Measurements from ENCODE around the gene RNF207. TPM values are rescaled to one million over a fixed set of nuclear protein-coding genes. Genes with fewer than 3 reads are reported as not detected.

RNF207 gene
- polyA plus RNA-seq, 3 donors, result 0.10 to 7.7 TPM; not detected in 1

DNA sequence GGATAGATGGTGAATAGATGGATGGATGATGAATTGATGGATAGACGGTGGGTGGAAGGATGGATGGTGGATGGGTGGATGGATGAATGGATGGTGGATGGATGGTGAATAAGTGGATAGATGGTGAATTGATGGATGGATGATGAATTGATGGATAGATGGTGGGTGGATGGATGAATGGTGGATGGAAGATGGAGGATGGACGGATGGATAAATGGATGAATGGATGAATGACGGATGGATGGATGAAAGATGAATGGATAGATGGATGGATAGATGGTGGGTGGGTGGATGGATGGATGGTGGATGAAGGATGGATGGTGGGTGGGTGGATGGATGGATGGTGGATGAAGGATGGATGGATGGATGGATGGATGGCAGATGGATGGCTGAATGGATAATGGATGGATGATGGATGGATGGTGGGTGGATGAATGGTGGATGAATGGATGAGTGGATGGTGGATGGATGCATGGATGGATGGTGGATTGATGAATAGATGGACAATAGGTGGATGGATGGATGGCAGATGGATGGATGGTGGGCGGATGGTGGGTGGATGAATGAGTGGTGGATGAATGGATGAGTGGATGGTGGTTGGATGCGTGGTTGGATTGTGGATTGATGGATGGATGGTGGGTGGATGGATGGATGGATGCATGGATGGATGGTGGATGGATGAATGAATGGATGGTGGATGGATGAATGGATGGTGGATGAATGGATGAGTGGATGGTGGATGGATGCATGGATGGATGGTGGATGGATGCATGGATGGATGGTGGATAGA lies 31.1 kb upstream of the RNF207 start:
- intact Hi-C loops (cut with micrococcal nuclease), result no loop called here
- no peak overlapping the region for H3K4me2 ChIP-seq (replicated peaks; ENCODE audit: extremely low read depth, low read length, poor library complexity, severe bottlenecking)
- H3K4me3 ChIP-seq (replicated peaks in 1 of 3; ENCODE audit: low read depth in 2 of 3, low read length in 3 of 3), result no peak overlapping the region
- no peak overlapping the region for H3K27ac ChIP-seq (ENCODE audit: low read depth in 1 of 2, low read length in 2 of 2)
- no peak overlapping the region for H2AFZ ChIP-seq (ENCODE audit: insufficient read depth, low read depth, low read length, poor library complexity, severe bottlenecking)
- no peaks in the 10 kb centered on the region for H3K79me2 ChIP-seq (ENCODE audit: insufficient read depth, low read length)
- H3K4me1 ChIP-seq (ENCODE audit: control insufficient read depth in 1 of 2, insufficient read depth in 2 of 2, low read length in 2 of 2), result peaks cover 11 to 15% of the 10 kb centered on the region in 2 donors
- H3K27me3 ChIP-seq (ENCODE audit: control insufficient read depth in 2 of 2, insufficient read depth in 2 of 2, low read length in 2 of 2), result peaks cover 4 to 35% of the 10 kb centered on the region in 2 donors
- peaks cover 24 to 37% (median 31%) of the 10 kb centered on the region in 3 donors for H3K27me3 Mint-ChIP-seq (ENCODE audit: low read depth in 3 of 3)
- no peak overlapping the region for H3K9ac ChIP-seq (ENCODE audit: insufficient read depth, low read length, poor library complexity, severe bottlenecking)
- no peak overlapping the region for H3K27ac Mint-ChIP-seq
- no peak overlapping the region for H3K4me3 Mint-ChIP-seq
- TF ChIP-seq, protein P1, sequence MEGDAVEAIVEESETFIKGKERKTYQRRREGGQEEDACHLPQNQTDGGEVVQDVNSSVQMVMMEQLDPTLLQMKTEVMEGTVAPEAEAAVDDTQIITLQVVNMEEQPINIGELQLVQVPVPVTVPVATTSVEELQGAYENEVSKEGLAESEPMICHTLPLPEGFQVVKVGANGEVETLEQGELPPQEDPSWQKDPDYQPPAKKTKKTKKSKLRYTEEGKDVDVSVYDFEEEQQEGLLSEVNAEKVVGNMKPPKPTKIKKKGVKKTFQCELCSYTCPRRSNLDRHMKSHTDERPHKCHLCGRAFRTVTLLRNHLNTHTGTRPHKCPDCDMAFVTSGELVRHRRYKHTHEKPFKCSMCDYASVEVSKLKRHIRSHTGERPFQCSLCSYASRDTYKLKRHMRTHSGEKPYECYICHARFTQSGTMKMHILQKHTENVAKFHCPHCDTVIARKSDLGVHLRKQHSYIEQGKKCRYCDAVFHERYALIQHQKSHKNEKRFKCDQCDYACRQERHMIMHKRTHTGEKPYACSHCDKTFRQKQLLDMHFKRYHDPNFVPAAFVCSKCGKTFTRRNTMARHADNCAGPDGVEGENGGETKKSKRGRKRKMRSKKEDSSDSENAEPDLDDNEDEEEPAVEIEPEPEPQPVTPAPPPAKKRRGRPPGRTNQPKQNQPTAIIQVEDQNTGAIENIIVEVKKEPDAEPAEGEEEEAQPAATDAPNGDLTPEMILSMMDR (IDR thresholded peaks at IDR 0.05), result no peak
- peaks cover 0 to 6% (median 2%) of the 10 kb centered on the region in 7 donors for H3K9me3 Mint-ChIP-seq
- H3K36me3 ChIP-seq (replicated peaks in 1 of 2; ENCODE audit: control insufficient read depth in 1 of 2, insufficient read depth in 2 of 2, low read length in 2 of 2), result no peaks in the 10 kb centered on the region
- H4K20me1 ChIP-seq (ENCODE audit: insufficient read depth, low read length), result no peaks in the 10 kb centered on the region
- 98% methylated on average over 5 of the region's 5 CpGs for WGBS (ENCODE audit: insufficient coverage)
- no peak for DNase-seq
- H3K9me3 ChIP-seq (replicated peaks in 1 of 2; ENCODE audit: control insufficient read depth in 1 of 2, insufficient read depth in 1 of 2, low read length in 2 of 2), result no peaks in the 10 kb centered on the region
- H3K36me3 Mint-ChIP-seq, result peaks cover 0 to 1% of the 10 kb centered on the region in 2 donors
- H3K4me1 Mint-ChIP-seq, result peaks cover 11% of the 10 kb centered on the region

GRCh38 chr1:6175411-6175828 lies 30.5 kb upstream of the RNF207 start:
- Histone ChIP-seq H3K79me2 (ENCODE audit: insufficient read depth, low read length) (no peaks in the 10 kb centered on the region), H2AFZ (ENCODE audit: insufficient read depth, low read depth, low read length, poor library complexity, severe bottlenecking) (no peak overlapping the region), H3K27ac (ENCODE audit: low read depth in 1 of 2, low read length in 2 of 2) (no peak overlapping the region), H3K36me3 (replicated peaks in 1 of 2; ENCODE audit: control insufficient read depth in 1 of 2, insufficient read depth in 2 of 2, low read length in 2 of 2) (no peaks in the 10 kb centered on the region), H3K9ac (ENCODE audit: insufficient read depth, low read length, poor library complexity, severe bottlenecking) (no peak overlapping the region), H3K27me3 (ENCODE audit: control insufficient read depth in 2 of 2, insufficient read depth in 2 of 2, low read length in 2 of 2) (peaks cover 4 to 37% of the 10 kb centered on the region in 2 donors), H4K20me1 (ENCODE audit: insufficient read depth, low read length) (no peaks in the 10 kb centered on the region), H3K4me2 (replicated peaks; ENCODE audit: extremely low read depth, low read length, poor library complexity, severe bottlenecking) (no peak overlapping the region), H3K4me3 (replicated peaks in 1 of 3; ENCODE audit: low read depth in 2 of 3, low read length in 3 of 3) (no peak overlapping the region), H3K4me1 (ENCODE audit: control insufficient read depth in 1 of 2, insufficient read depth in 2 of 2, low read length in 2 of 2) (peaks cover 9 to 12% of the 10 kb centered on the region in 2 donors), H3K9me3 (replicated peaks in 1 of 2; ENCODE audit: control insufficient read depth in 1 of 2, insufficient read depth in 1 of 2, low read length in 2 of 2) (no peaks in the 10 kb centered on the region)
- intact Hi-C loops (cut with micrococcal nuclease), result no loop called here
- Mint-ChIP-seq H3K27ac (no peak overlapping the region), H3K36me3 (peaks cover 0 to 1% of the 10 kb centered on the region in 2 donors), H3K4me3 (no peak overlapping the region), H3K4me1 (peaks cover 11% of the 10 kb centered on the region), H3K27me3 (ENCODE audit: low read depth in 3 of 3) (peaks cover 24 to 39% (median 31%) of the 10 kb centered on the region in 3 donors), H3K9me3 (peaks cover 0 to 6% (median 2%) of the 10 kb centered on the region in 7 donors)
- DNase-seq, result no peak
- TF ChIP-seq, protein P1 (IDR thresholded peaks at IDR 0.05), result no peak
- 83% methylated on average over 6 of the region's 6 CpGs for WGBS (ENCODE audit: insufficient coverage)
